C4-2B (cell line): ENCODE results near the gene DDR1.
"Not testable (repeated sequence)": the region's sequence is repeated elsewhere in the genome, so short reads cannot be mapped to it uniquely, and the experiment has no call there.

Experiments used
- H3K27ac ChIP-seq: fragments of 450-650 bp; 2 replicates; pipeline ENCODE4 v1.5.1; 2017
- CTCF ChIP-seq: fragments of 450-650 bp; conservative IDR thresholded peaks from 2 replicates; pipeline ENCODE4 v1.5.1; 2017; ENCODE audit warnings: mild to moderate bottlenecking
- ZFX ChIP-seq: fragments of 450-650 bp; IDR thresholded peaks from 2 replicates; pipeline ENCODE4 v1.6.1; 2017

DDR1 gene

GRCh38 chr6:30857112-30857511, 27.2 kb upstream of the DDR1 start:
- no peak overlapping the region for H3K27ac ChIP-seq

GRCh38 chr6:30857549-30857948, 26.8 kb upstream of the DDR1 start:
- TF ChIP-seq ZFX (no peak), CTCF (no peak)
- H3K27ac ChIP-seq = no peak overlapping the region

More at GRCh38 chr6:30857112-30857511, 27.2 kb upstream of the DDR1 start:
- TF ChIP-seq CTCF (no peak), ZFX (no peak)

- not testable (repeated sequence) for H3K27ac ChIP-seq
These were observed 24.6 kb upstream of the DDR1 start for GRCh38 chr6:30859726-30860125.

- no peak overlapping the region for H3K27ac ChIP-seq
- no peak for TF ChIP-seq CTCF
- TF ChIP-seq ZFX = no peak
These were observed 22.9 kb upstream of the DDR1 start for GRCh38 chr6:30861257-30862048.

- TF ChIP-seq CTCF = no peak
- TF ChIP-seq ZFX = no peak
- no peak overlapping the region for H3K27ac ChIP-seq
These were observed 22.0 kb upstream of the DDR1 start for GRCh38 chr6:30862156-30862875.

GRCh38 chr6:30864325-30864724, 20.0 kb upstream of the DDR1 start:
- no peak overlapping the region for H3K27ac ChIP-seq
- TF ChIP-seq ZFX (no peak), CTCF (no peak)

GRCh38 chr6:30869241-30869749, 15.0 kb upstream of the DDR1 start:
- not testable (repeated sequence) for H3K27ac ChIP-seq

- H3K27ac ChIP-seq = no peak overlapping the region
- TF ChIP-seq CTCF (no peak), ZFX (no peak)
These were observed 13.8 kb upstream of the DDR1 start for GRCh38 chr6:30870546-30870945.
